Adipose tissue (tissue), 3 donors: ENCODE results near the gene ROGDI. TPM values are rescaled to one million over a fixed set of nuclear protein-coding genes. Genes with fewer than 3 reads are reported as not detected.

Source experiments
- H3K27ac ChIP-seq: one replicate; pipeline ENCODE4 v1.5.1; 2013; ENCODE audit warnings: low read depth, low read length
- WGBS, 3 donors: extraction: QIAGEN DNeasy Blood & Tissue Kit; methylation state at CpG; one replicate each; pipeline ENCODE4 v1.1.7; 2013; 5-methylcytosine and 5-hydroxymethylcytosine counted together
- polyA plus RNA-seq, 3 donors: library from polyadenylated mRNA; stranded (reverse); fragments of 200-250 nt; gene quantifications; one replicate each; pipeline ENCODE4 v1.2.3, GENCODE V29; 2013
- donor health status: healthy with polysubstance abuse.
- donor health status: Bipolar disorder and iron deficiency.
- donor health status: healthy.

Gene ROGDI
- polyA plus RNA-seq, result 10 to 100 TPM; 10.6 to 19.5 (median 15.9) TPM

- WGBS, 3 donors, result 1% methylated on average over 48 to 70 of the region's 70 CpGs
- H3K27ac ChIP-seq, result no peak within 1 kb of the TSS
These were observed at the start of gene ROGDI for GRCh38 chr16:4801962-4802658. TSS of gene ROGDI (minus strand) at chr16:4802633. CDS start at chr16:4802571, 62 bp downstream.

GRCh38 chr16:4850211-4850610 lies 47.8 kb upstream of the ROGDI start:
- H3K27ac ChIP-seq, result no peak overlapping the region
- 57 to 73% (median 63%) methylated on average over 3 of the region's 3 CpGs for WGBS, 3 donors

GRCh38 chr16:4847774-4848587 lies 45.5 kb upstream of the ROGDI start:
- H3K27ac ChIP-seq, result peak overlapping the region; percentile 86
- WGBS, 3 donors, result 0 to 1% (median 0%) methylated on average over 71 to 83 of the region's 83 CpGs

GRCh38 chr16:4846901-4847773 lies 44.7 kb upstream of the ROGDI start, which contains the start of the genes GLYR1 and UBN1:
TSS of gene GLYR1 (minus strand) at chr16:4847288. CDS start at chr16:4847265, 23 bp downstream.
TSS of gene UBN1 (plus strand) at chr16:4847481. CDS start at chr16:4852918, 5,437 bp downstream.
- WGBS, 3 donors, result 0 to 1% (median 1%) methylated on average over 49 to 126 of the region's 126 CpGs
- peak within 1 kb of the TSS; percentile 86 for H3K27ac ChIP-seq

- 0 to 1% (median 0%) methylated on average over 24 to 27 of the region's 27 CpGs for WGBS, 3 donors
- peak overlapping the region; percentile 22 for H3K27ac ChIP-seq
These were observed 44.1 kb upstream of the ROGDI start for GRCh38 chr16:4846503-4846900.

GRCh38 chr16:4840984-4841383 lies 38.6 kb upstream of the ROGDI start:
- WGBS, 3 donors, result 76 to 77% (median 77%) methylated on average over 5 of the region's 5 CpGs
- H3K27ac ChIP-seq, result no peak overlapping the region

GRCh38 chr16:4839942-4840341 lies 37.5 kb upstream of the ROGDI start:
- 91 to 94% (median 93%) methylated on average over 5 of the region's 5 CpGs for WGBS, 3 donors

GRCh38 chr16:4837733-4838501 lies 35.5 kb upstream of the ROGDI start:
- WGBS, 3 donors, result 85 to 95% (median 90%) methylated on average over 13 of the region's 13 CpGs
- no peak overlapping the region for H3K27ac ChIP-seq

More at GRCh38 chr16:4839942-4840341, 37.5 kb upstream of the ROGDI start:
- no peak overlapping the region for H3K27ac ChIP-seq

- H3K27ac ChIP-seq, result no peak overlapping the region
- 76 to 93% (median 88%) methylated on average over 2 of the region's 2 CpGs for WGBS, 3 donors
These were observed 34.3 kb upstream of the ROGDI start for GRCh38 chr16:4836727-4837126.

- no peak overlapping the region for H3K27ac ChIP-seq
- WGBS, 3 donors, result 90 to 100% (median 98%) methylated on average over 1 of the region's 1 CpG
These were observed 31.2 kb upstream of the ROGDI start for GRCh38 chr16:4833584-4833983.

- WGBS, 3 donors, result 82 to 92% (median 84%) methylated on average over 6 of the region's 6 CpGs
- H3K27ac ChIP-seq, result no peak overlapping the region
These were observed 30.4 kb upstream of the ROGDI start for GRCh38 chr16:4832698-4833343.

GRCh38 chr16:4831616-4832015 lies 29.2 kb upstream of the ROGDI start:
- 95 to 98% (median 95%) methylated on average over 8 of the region's 8 CpGs for WGBS, 3 donors
- H3K27ac ChIP-seq, result no peak overlapping the region

GRCh38 chr16:4830408-4830807 lies 28.0 kb upstream of the ROGDI start:
- no peak overlapping the region for H3K27ac ChIP-seq
- 88 to 95% (median 93%) methylated on average over 7 of the region's 7 CpGs for WGBS, 3 donors

- no peak overlapping the region for H3K27ac ChIP-seq
- 83 to 94% (median 90%) methylated on average over 11 of the region's 11 CpGs for WGBS, 3 donors
These were observed 26.3 kb upstream of the ROGDI start for GRCh38 chr16:4828567-4829321.

GRCh38 chr16:4826980-4827379 lies 24.5 kb upstream of the ROGDI start:
- 45 to 88% (median 87%) methylated on average over 10 of the region's 10 CpGs for WGBS, 3 donors
- H3K27ac ChIP-seq, result no peak overlapping the region

- no peak overlapping the region for H3K27ac ChIP-seq
- WGBS, 3 donors, result 96 to 98% (median 97%) methylated on average over 4 of the region's 4 CpGs
These were observed 24.1 kb upstream of the ROGDI start for GRCh38 chr16:4826526-4826925.

- no peak overlapping the region for H3K27ac ChIP-seq
- WGBS, 3 donors, result 77 to 92% (median 88%) methylated on average over 8 of the region's 8 CpGs
These were observed 22.8 kb upstream of the ROGDI start for GRCh38 chr16:4825196-4825595.
